ENCODE data around the gene MYO3B.

Gene MYO3B

GRCh38 chr2:170264865-170265264, 86.9 kb downstream of the MYO3B start:
- no peak overlapping the region for H2AFZ ChIP-seq (ENCODE audit: low read depth, low read length)
- no peak overlapping the region for H3K4me2 ChIP-seq (ENCODE audit: insufficient read depth, low read length)
- TF ChIP-seq CTCF (IDR thresholded peaks at IDR 0.05; ENCODE audit: borderline replicate concordance, extremely low read depth, low read length, poor library complexity, severe bottlenecking) (no peak), EZH2 (IDR thresholded peaks at IDR 0.05; ENCODE audit: borderline replicate concordance, low read depth, low read length, severe bottlenecking) (no peak)
- ATAC-seq (ENCODE audit: insufficient read depth, low read depth) (no peak), DNase-seq (no peak)
- H3K27ac ChIP-seq (ENCODE audit: low read length) = no peak overlapping the region
- no peak overlapping the region for H3K4me3 ChIP-seq (ENCODE audit: low read depth in 1 of 2, low read length in 2 of 2)
- peaks cover 3% of the 10 kb centered on the region for H3K9me3 ChIP-seq (ENCODE audit: insufficient read depth, low read length, severe bottlenecking)
- H3K36me3 ChIP-seq (ENCODE audit: insufficient read depth, low read length) = no peaks in the 10 kb centered on the region
- H3K27me3 ChIP-seq (ENCODE audit: insufficient read depth, low read length, poor library complexity) = no peaks in the 10 kb centered on the region
- no peaks in the 10 kb centered on the region for H3K4me1 ChIP-seq (ENCODE audit: insufficient read depth, low read length)
- H3K79me2 ChIP-seq (ENCODE audit: insufficient read depth, low read length) = no peaks in the 10 kb centered on the region
- H3K9ac ChIP-seq (ENCODE audit: low read depth, low read length) = no peak overlapping the region
- H4K20me1 ChIP-seq (ENCODE audit: insufficient read depth, low read length) = no peaks in the 10 kb centered on the region

GRCh38 chr2:170265321-170265720, 87.4 kb downstream of the MYO3B start:
- Histone ChIP-seq H3K9ac (ENCODE audit: low read depth, low read length) (no peak overlapping the region), H3K4me2 (ENCODE audit: insufficient read depth, low read length) (no peak overlapping the region), H3K36me3 (ENCODE audit: insufficient read depth, low read length) (no peaks in the 10 kb centered on the region), H3K4me3 (ENCODE audit: low read depth in 1 of 2, low read length in 2 of 2) (no peak overlapping the region), H3K9me3 (ENCODE audit: insufficient read depth, low read length, severe bottlenecking) (peaks cover 1% of the 10 kb centered on the region), H3K79me2 (ENCODE audit: insufficient read depth, low read length) (no peaks in the 10 kb centered on the region), H3K27me3 (ENCODE audit: insufficient read depth, low read length, poor library complexity) (no peaks in the 10 kb centered on the region), H3K27ac (ENCODE audit: low read length) (no peak overlapping the region), H3K4me1 (ENCODE audit: insufficient read depth, low read length) (no peaks in the 10 kb centered on the region), H4K20me1 (ENCODE audit: insufficient read depth, low read length) (no peaks in the 10 kb centered on the region), H2AFZ (ENCODE audit: low read depth, low read length) (no peak overlapping the region)
- TF ChIP-seq EZH2 (IDR thresholded peaks at IDR 0.05; ENCODE audit: borderline replicate concordance, low read depth, low read length, severe bottlenecking) (no peak), CTCF (IDR thresholded peaks at IDR 0.05; ENCODE audit: borderline replicate concordance, extremely low read depth, low read length, poor library complexity, severe bottlenecking) (no peak)
- no peak for ATAC-seq (ENCODE audit: insufficient read depth, low read depth)
- DNase-seq = no peak

GRCh38 chr2:170266358-170266757, 88.4 kb downstream of the MYO3B start:
- no peaks in the 10 kb centered on the region for H3K79me2 ChIP-seq (ENCODE audit: insufficient read depth, low read length)
- TF ChIP-seq EZH2 (IDR thresholded peaks at IDR 0.05; ENCODE audit: borderline replicate concordance, low read depth, low read length, severe bottlenecking) (no peak), CTCF (IDR thresholded peaks at IDR 0.05; ENCODE audit: borderline replicate concordance, extremely low read depth, low read length, poor library complexity, severe bottlenecking) (no peak)
- H3K9me3 ChIP-seq (ENCODE audit: insufficient read depth, low read length, severe bottlenecking) = no peaks in the 10 kb centered on the region
- no peak overlapping the region for H3K27ac ChIP-seq (ENCODE audit: low read length)
- no peak overlapping the region for H2AFZ ChIP-seq (ENCODE audit: low read depth, low read length)
- ATAC-seq (ENCODE audit: insufficient read depth, low read depth) (no peak), DNase-seq (no peak)
- no peak overlapping the region for H3K9ac ChIP-seq (ENCODE audit: low read depth, low read length)
- H3K36me3 ChIP-seq (ENCODE audit: insufficient read depth, low read length) = no peaks in the 10 kb centered on the region
- H3K4me3 ChIP-seq (ENCODE audit: low read depth in 1 of 2, low read length in 2 of 2) = no peak overlapping the region
- no peaks in the 10 kb centered on the region for H3K4me1 ChIP-seq (ENCODE audit: insufficient read depth, low read length)
- H3K27me3 ChIP-seq (ENCODE audit: insufficient read depth, low read length, poor library complexity) = no peaks in the 10 kb centered on the region
- H3K4me2 ChIP-seq (ENCODE audit: insufficient read depth, low read length) = no peak overlapping the region
- H4K20me1 ChIP-seq (ENCODE audit: insufficient read depth, low read length) = no peaks in the 10 kb centered on the region

GRCh38 chr2:170267071-170267470, 89.1 kb downstream of the MYO3B start:
- no peaks in the 10 kb centered on the region for H3K4me1 ChIP-seq (ENCODE audit: insufficient read depth, low read length)
- no peaks in the 10 kb centered on the region for H3K36me3 ChIP-seq (ENCODE audit: insufficient read depth, low read length)
- no peak overlapping the region for H2AFZ ChIP-seq (ENCODE audit: low read depth, low read length)
- DNase-seq = no peak
- no peaks in the 10 kb centered on the region for H3K9me3 ChIP-seq (ENCODE audit: insufficient read depth, low read length, severe bottlenecking)
- no peak overlapping the region for H3K4me2 ChIP-seq (ENCODE audit: insufficient read depth, low read length)
- H4K20me1 ChIP-seq (ENCODE audit: insufficient read depth, low read length) = no peaks in the 10 kb centered on the region
- H3K4me3 ChIP-seq (ENCODE audit: low read depth in 1 of 2, low read length in 2 of 2) = no peak overlapping the region
- ATAC-seq (ENCODE audit: insufficient read depth, low read depth) = no peak
- no peak overlapping the region for H3K9ac ChIP-seq (ENCODE audit: low read depth, low read length)
- H3K27me3 ChIP-seq (ENCODE audit: insufficient read depth, low read length, poor library complexity) = no peaks in the 10 kb centered on the region
- H3K27ac ChIP-seq (ENCODE audit: low read length) = no peak overlapping the region
- no peaks in the 10 kb centered on the region for H3K79me2 ChIP-seq (ENCODE audit: insufficient read depth, low read length)
- no peak for TF ChIP-seq EZH2 (IDR thresholded peaks at IDR 0.05; ENCODE audit: borderline replicate concordance, low read depth, low read length, severe bottlenecking)
- TF ChIP-seq CTCF (IDR thresholded peaks at IDR 0.05; ENCODE audit: borderline replicate concordance, extremely low read depth, low read length, poor library complexity, severe bottlenecking) = no peak

Data from DND-41 (cell line).